Spinal cord (tissue), 10 donors: ENCODE measurements around the gene LRRFIP1. TPM values are rescaled to one million over a fixed set of nuclear protein-coding genes. Genes with fewer than 3 reads are reported as not detected.

Experiments
- DNase-seq, 6 donors: peaks; one replicate each; pipeline versions ENCODE4 v3.0.0 to v3.0.0-alpha.2; 2013 to 2015; ENCODE audit warnings: low spot score in 6 of 6, low read depth in 4 of 6
- H3K27ac ChIP-seq: one replicate; pipeline ENCODE4 v1.5.1; 2013; ENCODE audit warnings: low read depth, low read length, control low read depth
- H3K27me3 ChIP-seq: one replicate; pipeline ENCODE4 v1.6.1; 2013; ENCODE audit warnings: low read length; ENCODE audit not compliant: control insufficient read depth, insufficient read depth
- H3K36me3 ChIP-seq: one replicate; pipeline ENCODE4 v1.6.1; 2013; ENCODE audit warnings: low read length; ENCODE audit not compliant: control insufficient read depth, insufficient read depth
- H3K4me1 ChIP-seq: one replicate; pipeline ENCODE4 v1.6.1; 2013; ENCODE audit warnings: low read length; ENCODE audit not compliant: control insufficient read depth, insufficient read depth
- H3K4me3 ChIP-seq: one replicate; pipeline ENCODE4 v1.5.1; 2013; ENCODE audit warnings: low read depth, low read length, control low read depth
- H3K9me3 ChIP-seq: one replicate; pipeline ENCODE4 v1.6.1; 2013; ENCODE audit warnings: low read length; ENCODE audit not compliant: control insufficient read depth, insufficient read depth
- WGBS: methylation state at CpG from one replicate; pipeline ENCODE4 v1.1.5; 2013; ENCODE audit warnings: missing lambda C conversion rate; ENCODE audit not compliant: insufficient coverage; 5-methylcytosine and 5-hydroxymethylcytosine counted together
- polyA plus RNA-seq, 2 donors: library from polyadenylated mRNA; unstranded; fragments of 120-200 nt; gene quantifications; one replicate each; pipeline ENCODE4 v1.2.1, GENCODE V29; 2013; ENCODE audit not compliant: insufficient read length in 2 of 2
- total RNA-seq, 2 donors: library from RNA; depleted of rRNA in 1 of 2; stranded (reverse); fragments of 120-200 nt in 1 of 2; fragments of >200 nt in 1 of 2; gene quantifications; one replicate each; pipeline versions ENCODE4 v1.2.3 to v1.2.4, GENCODE V29; 2013 to 2014
- donor health status: healthy.

LRRFIP1 gene
- total and polyA plus RNA-seq, 4 donors, result 36.5 to 56.1 (median 55.2) TPM

DNA sequence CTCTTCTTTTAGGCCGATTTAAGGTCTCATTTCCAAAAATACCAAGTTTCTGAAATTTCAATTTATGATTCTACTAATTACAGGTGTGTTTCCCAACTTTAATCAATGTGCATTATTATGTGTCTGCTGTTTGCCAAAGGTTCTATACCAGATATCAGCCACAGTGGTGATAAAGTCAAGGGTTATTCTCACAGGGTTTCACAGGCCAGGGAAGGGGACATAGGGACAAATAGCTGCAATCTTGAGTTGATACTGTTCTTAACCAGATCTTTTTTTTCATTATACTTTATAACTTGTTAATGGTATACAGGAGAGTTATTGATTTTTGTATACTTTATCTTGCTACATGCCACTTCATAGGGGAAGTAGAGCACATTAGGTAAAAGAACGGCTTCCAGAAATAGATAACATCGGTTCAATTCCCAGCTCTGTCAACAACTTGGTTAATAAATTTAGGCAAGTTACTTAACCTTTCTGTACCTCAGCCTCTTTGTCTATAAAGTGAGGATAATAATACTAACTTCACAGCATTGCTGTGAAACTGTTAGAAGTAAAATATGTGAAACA, 200.1 kb downstream of the LRRFIP1 start:
- H3K9me3 ChIP-seq, result no peaks in the 10 kb centered on the region
- no peaks in the 10 kb centered on the region for H3K27me3 ChIP-seq
- H3K27ac ChIP-seq, result no peak overlapping the region
- H3K4me3 ChIP-seq, result no peak overlapping the region
- no peaks in the 10 kb centered on the region for H3K36me3 ChIP-seq
- no CpG with 5 or more reads among the region's 3 CpGs for WGBS
- no peak for DNase-seq
- H3K4me1 ChIP-seq, result no peaks in the 10 kb centered on the region

Other genes starting within 250 kb of the LRRFIP1 start
- gene COL6A3, start 213.4 kb upstream of the LRRFIP1 start, total RNA-seq, result 100 to 1,000 TPM; 245 to 429 TPM
- gene COL6A3, start 213.4 kb upstream of the LRRFIP1 start, polyA plus RNA-seq, result 10 to 100 TPM; 41.3 to 88.4 TPM
- gene MLPH, start 140.3 kb upstream of the LRRFIP1 start, total RNA-seq, result 10 to 100 TPM in 1 of 2 donors, 1 to 10 TPM in 1; 5.2 to 29.3 TPM
- 10 to 100 TPM in 1 of 2 donors, under 1 TPM in 1; 0.62 to 13.6 TPM for gene MLPH, start 140.3 kb upstream of the LRRFIP1 start, polyA plus RNA-seq
- gene PRLH, start 61.0 kb upstream of the LRRFIP1 start, total RNA-seq, result not detected
- gene PRLH, start 61.0 kb upstream of the LRRFIP1 start, polyA plus RNA-seq, result not detected
- gene RAB17, start 36.9 kb upstream of the LRRFIP1 start, total RNA-seq, result 1 to 10 TPM; 1.1 to 4.2 TPM
- 1 to 10 TPM in 1 of 2 donors, under 1 TPM in 1; 0.38 to 2.7 TPM for gene RAB17, start 36.9 kb upstream of the LRRFIP1 start, polyA plus RNA-seq
- 1 to 10 TPM; 1.1 to 1.5 TPM for gene RBM44, start 171.2 kb downstream of the LRRFIP1 start, total RNA-seq
- gene RBM44, start 171.2 kb downstream of the LRRFIP1 start, polyA plus RNA-seq, result under 1 TPM; 0.59 to 0.65 TPM
- 100 to 1,000 TPM in 1 of 2 donors, 10 to 100 TPM in 1; 36.6 to 115 TPM for gene RAMP1, start 232.0 kb downstream of the LRRFIP1 start, total RNA-seq
- gene RAMP1, start 232.0 kb downstream of the LRRFIP1 start, polyA plus RNA-seq, result 100 to 1,000 TPM; 126 to 131 TPM